Umbilical cord (tissue), 2 donors: ENCODE measurements around the gene WWTR1. TPM values are rescaled to one million over a fixed set of nuclear protein-coding genes. Genes with fewer than 3 reads are reported as not detected.

Experiments
- DNase-seq: peaks from one replicate; pipeline ENCODE4 v3.0.0-alpha.2; 2015; ENCODE audit warnings: low spot score
- total RNA-seq: library from RNA; depleted of rRNA; stranded (reverse); fragments of >200 nt; gene quantifications from one replicate; pipeline ENCODE4 v1.2.3, GENCODE V29; 2014; ENCODE audit warnings: low replicate concordance; ENCODE audit not compliant: insufficient read depth

Gene WWTR1
- total RNA-seq, 1 donor from 2014 or later, result 110 TPM

GRCh38 chr3:149534671-149535332 is 123.0 kb downstream of the WWTR1 start:
- DNase-seq, result no peak

GRCh38 chr3:149534082-149534481 is 123.7 kb downstream of the WWTR1 start:
- DNase-seq, result no peak

GRCh38 chr3:149532489-149533180 is 125.2 kb downstream of the WWTR1 start:
- no peak for DNase-seq

GRCh38 chr3:149529099-149529498 is 128.7 kb downstream of the WWTR1 start:
- no peak for DNase-seq

- no peak for DNase-seq
These were observed 129.5 kb downstream of the WWTR1 start for GRCh38 chr3:149528340-149528650.

- DNase-seq, result no peak
These were observed 130.1 kb downstream of the WWTR1 start for GRCh38 chr3:149527531-149528339.

- no peak for DNase-seq
These were observed 134.1 kb downstream of the WWTR1 start for GRCh38 chr3:149523512-149524299.

- no peak for DNase-seq
These were observed 137.9 kb downstream of the WWTR1 start for GRCh38 chr3:149519912-149520311.

GRCh38 chr3:149516920-149517319 is 140.9 kb downstream of the WWTR1 start:
- DNase-seq, result no peak

- DNase-seq, result no peak
These were observed 142.6 kb downstream of the WWTR1 start for GRCh38 chr3:149515249-149515648.

- no peak for DNase-seq
These were observed 143.4 kb downstream of the WWTR1 start for GRCh38 chr3:149514471-149514870.

- peak; percentile 65 for DNase-seq
These were observed 145.6 kb downstream of the WWTR1 start for GRCh38 chr3:149512073-149512782.

GRCh38 chr3:149511040-149511626 is 146.7 kb downstream of the WWTR1 start:
- no peak for DNase-seq

- DNase-seq, result no peak
These were observed 147.3 kb downstream of the WWTR1 start for GRCh38 chr3:149510480-149510879.

GRCh38 chr3:149509526-149509925 is 148.3 kb downstream of the WWTR1 start:
- no peak for DNase-seq

GRCh38 chr3:149507491-149508324 is 150.1 kb downstream of the WWTR1 start:
- DNase-seq, result peak; percentile 22

GRCh38 chr3:149506965-149507364 is 150.9 kb downstream of the WWTR1 start:
- DNase-seq, result no peak

- DNase-seq, result peak; percentile 33
These were observed 151.3 kb downstream of the WWTR1 start for GRCh38 chr3:149506540-149506939.

GRCh38 chr3:149502438-149502837 is 155.4 kb downstream of the WWTR1 start:
- no peak for DNase-seq

- DNase-seq, result no peak
These were observed 156.3 kb downstream of the WWTR1 start for GRCh38 chr3:149501524-149501923.
